Lower lobe of right lung (tissue), 2 donors: Measurements from ENCODE around the gene KRT80. TPM values are rescaled to one million over a fixed set of nuclear protein-coding genes. Genes with fewer than 3 reads are reported as not detected.

Source experiments
- ATAC-seq, 2 donors: fragments of 200-7000 bp; cut with Tn5 transposase; one replicate each; pipeline ENCODE4 v1.9.1; 2020 to 2022; ENCODE audit warnings: mild to moderate bottlenecking in 2 of 2, moderate library complexity in 2 of 2
- DNase-seq: peaks from one replicate; pipeline ENCODE4 v3.0.0-alpha.2; 2020
- H3K27ac ChIP-seq: fragments of 200-600 bp; one replicate; pipeline ENCODE4 v1.8.0; 2022
- H3K27me3 ChIP-seq: fragments of 200-600 bp; one replicate; pipeline ENCODE4 v1.8.0; 2022; ENCODE audit warnings: low read depth
- H3K36me3 ChIP-seq: fragments of 200-600 bp; one replicate; pipeline ENCODE4 v1.8.0; 2022; ENCODE audit warnings: mild to moderate bottlenecking
- H3K4me1 ChIP-seq: fragments of 200-600 bp; one replicate; pipeline ENCODE4 v1.8.0; 2022
- H3K4me3 ChIP-seq: fragments of 200-600 bp; one replicate; pipeline ENCODE4 v1.8.0; 2022; ENCODE audit warnings: mild to moderate bottlenecking
- H3K9me3 ChIP-seq: fragments of 200-600 bp; one replicate; pipeline ENCODE4 v1.8.0; 2022
- intact Hi-C: fragments of 100-400 bp; cut with DNase I; formaldehyde crosslinking; loops from one replicate; pipeline ENCODE4 v1.11.0; 2022
- total RNA-seq: library from RNA; stranded (reverse); fragmentation: NEBNext Ultra II Directional; extraction: Animal tissue kit (Norgen Biotek cat#: 25700); gene quantifications from one replicate; pipeline ENCODE4 v1.2.1, GENCODE V29; 2021
- TF ChIP-seq, protein P1 (sequence below): fragments of 200-600 bp; IDR thresholded peaks from one replicate; pipeline ENCODE4 v1.8.0; 2022; ENCODE audit warnings: antibody characterized with exemption, mild to moderate bottlenecking
- donor health status: DM: no; HTN: yes; CAD: no; lungs with severe emphysema.

Gene KRT80
- total RNA-seq, 1 donor from 2014 or later = 3.0 TPM

DNA sequence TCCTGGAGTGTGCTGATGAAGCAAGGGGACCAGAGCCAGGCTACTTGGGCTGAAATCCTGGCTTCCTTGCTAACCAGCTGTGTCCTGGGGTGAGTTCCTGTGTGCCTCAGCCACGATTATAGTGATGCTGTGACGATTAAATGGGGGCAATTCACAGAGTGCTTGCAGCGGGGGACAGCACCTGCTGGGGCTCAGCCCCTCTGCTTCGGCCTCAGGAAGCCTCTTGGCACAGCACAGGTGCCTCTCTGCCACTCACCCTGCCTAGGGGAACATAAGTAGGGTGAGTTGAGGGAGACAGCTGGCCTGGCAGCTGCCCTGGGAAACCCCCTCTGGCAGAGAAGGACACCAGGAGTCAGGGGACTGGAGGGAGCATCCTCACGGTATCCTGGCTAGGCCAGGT lies 9.4 kb downstream of the KRT80 start:
- ATAC-seq = no peak
- Histone ChIP-seq H3K4me3 (no peak overlapping the region), H3K9me3 (no peaks in the 10 kb centered on the region), H3K36me3 (no peaks in the 10 kb centered on the region), H3K27me3 (no peaks in the 10 kb centered on the region), H3K4me1 (peaks cover 11% of the 10 kb centered on the region), H3K27ac (no peak overlapping the region)
- no peak for DNase-seq
- intact Hi-C loops = no loop called here
- TF ChIP-seq, protein P1, sequence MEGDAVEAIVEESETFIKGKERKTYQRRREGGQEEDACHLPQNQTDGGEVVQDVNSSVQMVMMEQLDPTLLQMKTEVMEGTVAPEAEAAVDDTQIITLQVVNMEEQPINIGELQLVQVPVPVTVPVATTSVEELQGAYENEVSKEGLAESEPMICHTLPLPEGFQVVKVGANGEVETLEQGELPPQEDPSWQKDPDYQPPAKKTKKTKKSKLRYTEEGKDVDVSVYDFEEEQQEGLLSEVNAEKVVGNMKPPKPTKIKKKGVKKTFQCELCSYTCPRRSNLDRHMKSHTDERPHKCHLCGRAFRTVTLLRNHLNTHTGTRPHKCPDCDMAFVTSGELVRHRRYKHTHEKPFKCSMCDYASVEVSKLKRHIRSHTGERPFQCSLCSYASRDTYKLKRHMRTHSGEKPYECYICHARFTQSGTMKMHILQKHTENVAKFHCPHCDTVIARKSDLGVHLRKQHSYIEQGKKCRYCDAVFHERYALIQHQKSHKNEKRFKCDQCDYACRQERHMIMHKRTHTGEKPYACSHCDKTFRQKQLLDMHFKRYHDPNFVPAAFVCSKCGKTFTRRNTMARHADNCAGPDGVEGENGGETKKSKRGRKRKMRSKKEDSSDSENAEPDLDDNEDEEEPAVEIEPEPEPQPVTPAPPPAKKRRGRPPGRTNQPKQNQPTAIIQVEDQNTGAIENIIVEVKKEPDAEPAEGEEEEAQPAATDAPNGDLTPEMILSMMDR = no peak

DNA sequence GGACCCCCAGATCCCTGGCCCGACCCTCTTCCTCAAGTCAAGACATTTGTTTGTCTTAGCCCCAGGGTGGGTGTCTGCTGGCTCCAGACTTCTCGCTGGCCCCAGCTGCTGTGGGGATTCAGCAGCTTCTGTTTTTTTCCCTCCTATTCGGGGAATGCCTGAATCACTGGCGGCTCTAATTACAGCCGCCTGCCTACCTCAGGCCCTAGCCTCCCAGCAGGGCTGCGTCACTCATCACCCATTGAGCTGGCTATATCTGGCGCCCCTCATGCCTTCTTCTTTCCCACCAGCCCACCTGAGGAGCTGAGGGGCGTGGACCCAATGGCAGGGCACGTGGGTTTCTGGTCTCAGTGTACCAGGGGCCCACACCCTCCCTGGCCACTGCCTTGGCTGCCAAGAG lies 10.1 kb downstream of the KRT80 start:
- TF ChIP-seq, protein P1 = no peak
- no peak overlapping the region for H3K27ac ChIP-seq
- no peaks in the 10 kb centered on the region for H3K27me3 ChIP-seq
- no peak for ATAC-seq
- intact Hi-C loops = no loop called here
- DNase-seq = no peak
- H3K4me3 ChIP-seq = no peak overlapping the region
- H3K9me3 ChIP-seq = no peaks in the 10 kb centered on the region
- H3K4me1 ChIP-seq = peaks cover 11% of the 10 kb centered on the region
- no peaks in the 10 kb centered on the region for H3K36me3 ChIP-seq

DNA sequence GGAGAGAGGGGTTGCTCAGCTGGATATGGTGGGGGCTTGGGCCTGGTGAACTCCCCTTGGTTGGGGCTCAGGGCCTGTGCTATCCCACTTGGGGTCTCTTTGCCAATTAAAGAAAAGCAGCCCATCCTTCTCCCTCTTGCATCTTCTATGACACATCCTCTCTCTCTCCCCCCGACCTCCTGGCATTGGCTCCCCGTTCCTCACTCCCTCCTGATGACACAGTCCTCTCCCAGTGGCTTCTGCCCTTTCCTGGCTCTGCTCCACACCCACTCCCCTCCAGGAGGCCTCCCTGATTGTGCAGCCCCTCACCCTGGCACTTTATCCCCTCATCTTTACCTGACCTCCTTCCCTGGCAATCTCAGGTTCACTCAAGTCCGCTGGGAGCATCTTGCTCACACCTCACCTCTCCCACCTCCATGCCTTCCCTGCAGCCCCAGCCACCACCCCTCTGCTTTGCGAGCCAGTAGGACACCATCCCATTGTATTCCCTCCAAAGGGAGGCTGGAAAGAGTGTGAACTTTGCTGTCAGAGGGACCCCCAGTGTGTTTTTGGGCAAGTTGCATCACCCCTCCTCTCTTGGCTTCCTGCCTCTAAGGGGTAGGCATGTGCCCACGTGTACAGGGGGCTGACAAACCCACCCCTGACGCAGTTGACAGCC lies 10.7 kb downstream of the KRT80 start:
- no peak overlapping the region for H3K4me3 ChIP-seq
- DNase-seq (no peak), ATAC-seq (no peak)
- TF ChIP-seq, protein P1 = no peak
- H3K27ac ChIP-seq = no peak overlapping the region
- intact Hi-C loops = no loop called here
- H3K4me1 ChIP-seq = peaks cover 11% of the 10 kb centered on the region
- H3K36me3 ChIP-seq = no peaks in the 10 kb centered on the region
- no peaks in the 10 kb centered on the region for H3K9me3 ChIP-seq
- H3K27me3 ChIP-seq = no peaks in the 10 kb centered on the region

DNA sequence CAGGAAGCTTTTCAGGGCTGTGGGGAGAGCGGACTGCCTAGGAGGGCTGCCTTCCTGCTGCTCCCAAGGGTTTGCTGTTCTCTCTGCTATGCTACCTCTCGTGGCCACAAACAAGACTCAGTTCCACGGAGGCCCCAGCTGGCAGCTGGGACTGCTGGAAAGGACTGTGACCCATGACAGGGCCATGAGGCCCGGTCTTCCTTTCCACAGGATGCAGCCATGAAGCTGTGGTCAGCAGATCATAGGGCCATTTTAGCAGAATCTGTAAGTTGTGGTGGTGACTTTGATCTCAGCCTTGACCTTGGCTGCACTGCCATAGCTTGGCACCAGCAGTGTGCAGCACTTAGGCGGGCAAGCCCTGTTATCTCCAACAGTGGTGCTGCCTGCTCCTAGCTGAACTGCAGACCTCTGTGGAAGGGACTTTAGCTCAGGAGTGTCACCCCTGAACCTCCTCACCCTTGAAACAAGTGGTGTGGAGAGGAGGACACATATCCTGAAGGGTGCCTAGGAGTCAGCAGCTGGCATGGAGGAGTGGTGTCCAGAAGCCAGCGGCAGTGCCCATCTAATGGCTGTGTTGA lies 12.3 kb downstream of the KRT80 start:
- H3K4me1 ChIP-seq = peaks cover 5% of the 10 kb centered on the region
- ATAC-seq = no peak
- H3K27ac ChIP-seq = no peak overlapping the region
- no peak overlapping the region for H3K4me3 ChIP-seq
- TF ChIP-seq, protein P1 = no peak
- intact Hi-C loops = no loop called here
- H3K27me3 ChIP-seq = no peaks in the 10 kb centered on the region
- H3K36me3 ChIP-seq = no peaks in the 10 kb centered on the region
- no peaks in the 10 kb centered on the region for H3K9me3 ChIP-seq
- DNase-seq = no peak

DNA sequence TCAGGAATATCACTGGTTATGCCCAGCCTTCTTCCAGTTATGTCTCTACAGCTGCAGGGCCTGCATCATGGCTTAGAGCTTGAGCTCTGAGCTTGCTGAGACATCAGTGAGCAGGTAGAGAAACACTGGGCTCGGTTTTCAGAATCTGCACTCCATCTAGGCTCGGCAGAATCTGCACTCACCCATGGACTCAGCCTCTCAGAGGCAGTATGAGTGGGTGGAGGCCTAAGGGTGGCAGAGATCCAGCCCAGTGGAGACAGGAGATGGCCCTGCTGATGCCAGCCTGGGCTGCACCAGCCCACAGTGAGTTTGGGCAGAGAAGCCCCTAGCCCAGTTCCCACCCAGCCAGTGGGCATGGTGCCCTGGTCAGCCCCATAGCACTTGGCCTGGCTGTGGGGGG lies 12.8 kb downstream of the KRT80 start:
- no peaks in the 10 kb centered on the region for H3K36me3 ChIP-seq
- no peak overlapping the region for H3K27ac ChIP-seq
- no peaks in the 10 kb centered on the region for H3K9me3 ChIP-seq
- no peaks in the 10 kb centered on the region for H3K27me3 ChIP-seq
- H3K4me3 ChIP-seq = no peak overlapping the region
- ATAC-seq (no peak), DNase-seq (no peak)
- H3K4me1 ChIP-seq = peaks cover 5% of the 10 kb centered on the region
- intact Hi-C loops = no loop called here
- TF ChIP-seq, protein P1 = no peak
